NCI-H2227 (cell line): Measurements from ENCODE around the gene CCDC73.
"Not testable (repeated sequence)": the region's sequence is repeated elsewhere in the genome, so short reads cannot be mapped to it uniquely, and the experiment has no call there.

Experiments
- DNase-seq: peaks from one replicate; lab custom pipeline; 2025; ENCODE audit not compliant: unreplicated experiment; lab: John Stamatoyannopoulos, UW

CCDC73 gene

GRCh38 chr11:32794439-32794838 lies at the start of gene CCDC73:
Gene CCDC73, minus strand, starts transcription at chr11:32794662. Its CDS starts 34,419 bp downstream, at chr11:32760243.
- DNase-seq = no peak

GRCh38 chr11:32843544-32843943 lies 49.1 kb upstream of the CCDC73 start:
- no peak for DNase-seq

- no peak for DNase-seq
These were observed 46.1 kb upstream of the CCDC73 start for GRCh38 chr11:32840587-32840986.

GRCh38 chr11:32839308-32839707 lies 44.8 kb upstream of the CCDC73 start:
- no peak for DNase-seq

GRCh38 chr11:32838505-32839274 lies 44.2 kb upstream of the CCDC73 start:
- no peak for DNase-seq

- DNase-seq = no peak
These were observed 42.5 kb upstream of the CCDC73 start for GRCh38 chr11:32836946-32837345.

GRCh38 chr11:32833921-32834320 lies 39.5 kb upstream of the CCDC73 start:
- no peak for DNase-seq

- no peak for DNase-seq
These were observed 36.8 kb upstream of the CCDC73 start for GRCh38 chr11:32831221-32831620.

- DNase-seq = no peak
These were observed 36.3 kb upstream of the CCDC73 start for GRCh38 chr11:32830796-32831195.

GRCh38 chr11:32830413-32830738 lies 35.9 kb upstream of the CCDC73 start:
- DNase-seq = no peak

- peak; percentile 33 for DNase-seq
These were observed 35.4 kb upstream of the CCDC73 start, which contains the start of gene PRRG4 for GRCh38 chr11:32829680-32830412. Gene PRRG4, plus strand, starts transcription at chr11:32829927. Its CDS starts 603 bp downstream, at chr11:32830530.

GRCh38 chr11:32829157-32829679 lies 34.8 kb upstream of the CCDC73 start:
- DNase-seq = no peak

GRCh38 chr11:32827276-32827675 lies 32.8 kb upstream of the CCDC73 start:
- no peak for DNase-seq

- DNase-seq = no peak
These were observed 31.7 kb upstream of the CCDC73 start for GRCh38 chr11:32826113-32826512.

GRCh38 chr11:32823617-32824016 lies 29.2 kb upstream of the CCDC73 start:
- DNase-seq = not testable (repeated sequence)

- DNase-seq = no peak
These were observed 27.6 kb upstream of the CCDC73 start for GRCh38 chr11:32821917-32822560.

GRCh38 chr11:32821517-32821916 lies 27.1 kb upstream of the CCDC73 start:
- DNase-seq = no peak

- DNase-seq = no peak
These were observed 26.0 kb upstream of the CCDC73 start for GRCh38 chr11:32820497-32820896.

GRCh38 chr11:32819187-32819586 lies 24.7 kb upstream of the CCDC73 start:
- DNase-seq = no peak

GRCh38 chr11:32817852-32818183 lies 23.4 kb upstream of the CCDC73 start:
- no peak for DNase-seq

- no peak for DNase-seq
These were observed 22.9 kb upstream of the CCDC73 start for GRCh38 chr11:32817181-32817851.
